ENCODE measurements around the gene LAMB1.
"Not testable (repeated sequence)": the region's sequence is repeated elsewhere in the genome, so short reads cannot be mapped to it uniquely, and the experiment has no call there.

The LAMB1 gene

GRCh38 chr7:108002726-108003598 is at the start of gene LAMB1:
LAMB1 (minus strand) TSS chr7:108003161; CDS start chr7:108002885, 276 bp downstream.
- DNase-seq (ENCODE audit: low read depth in 2 of 2), result no peak

DNA sequence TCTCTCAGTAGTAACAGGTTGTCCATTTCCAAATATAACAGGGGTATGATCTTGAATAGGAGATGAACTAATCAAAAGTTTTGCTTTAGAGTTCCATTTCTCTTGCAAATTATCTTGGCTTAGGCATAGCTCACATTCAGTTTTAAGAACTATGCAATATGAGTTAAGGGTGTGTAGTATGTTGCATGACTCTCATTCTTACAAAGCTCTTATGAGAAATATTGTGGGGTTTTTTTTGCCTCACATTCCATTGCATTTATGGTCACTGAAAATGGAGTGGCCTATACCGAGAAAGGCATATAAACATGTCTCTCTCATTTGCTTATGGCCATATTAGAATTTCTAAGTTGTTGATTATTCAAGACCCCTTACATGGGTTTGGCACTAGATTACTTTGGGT is 48.5 kb upstream of the LAMB1 start:
- DNase-seq (ENCODE audit: low read depth in 2 of 2), result no peak

DNA sequence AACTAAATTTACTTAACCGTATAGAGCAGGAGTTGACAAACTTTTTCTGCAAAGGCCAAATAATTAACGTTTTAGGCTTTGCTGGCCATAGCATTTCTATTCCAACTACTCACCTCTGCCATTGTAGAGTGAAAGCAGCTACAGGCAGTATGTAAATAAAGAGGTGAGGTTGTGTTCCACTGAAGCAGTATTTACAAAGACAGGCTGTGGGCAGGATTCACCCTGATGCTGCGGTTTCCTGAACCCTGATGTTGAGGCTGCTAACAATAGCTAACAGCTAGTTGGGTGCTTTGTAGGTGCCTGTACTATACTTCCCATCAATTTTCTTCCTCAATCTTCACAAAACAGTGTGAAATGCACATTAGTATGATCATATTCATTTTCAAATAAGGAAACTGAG is 47.0 kb upstream of the LAMB1 start:
- DNase-seq (ENCODE audit: low read depth in 2 of 2), result no peak

GRCh38 chr7:108048422-108048821 is 45.5 kb upstream of the LAMB1 start:
- no peak for DNase-seq (ENCODE audit: low read depth in 2 of 2)

- no peak for DNase-seq (ENCODE audit: low read depth in 2 of 2)
Observed at GRCh38 chr7:108046952-108047506, 44.1 kb upstream of the LAMB1 start.

GRCh38 chr7:108045669-108046068 is 42.7 kb upstream of the LAMB1 start:
- no peak for DNase-seq (ENCODE audit: low read depth in 2 of 2)

DNA sequence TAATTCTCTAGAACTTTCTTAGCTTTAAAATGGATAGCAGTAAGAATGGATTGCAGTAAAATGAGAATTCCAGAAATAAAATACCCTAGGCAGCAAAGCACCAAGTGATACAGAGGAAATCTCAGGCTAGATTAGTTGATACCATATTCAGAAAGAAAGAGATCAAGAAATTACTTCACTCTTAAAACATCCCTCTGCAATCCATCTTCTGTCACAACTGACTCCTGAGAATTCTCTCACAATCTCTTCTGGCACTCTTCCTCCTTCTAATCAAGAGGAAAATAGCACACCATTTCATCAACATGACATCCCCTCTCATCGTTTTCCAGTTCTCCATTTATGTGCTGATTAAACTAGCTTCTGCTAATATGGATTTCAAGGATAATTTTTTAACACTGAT is 42.2 kb upstream of the LAMB1 start:
- DNase-seq (ENCODE audit: low read depth in 2 of 2), result no peak

GRCh38 chr7:108044345-108044744 is 41.4 kb upstream of the LAMB1 start:
- DNase-seq (ENCODE audit: low read depth in 2 of 2), result no peak

DNA sequence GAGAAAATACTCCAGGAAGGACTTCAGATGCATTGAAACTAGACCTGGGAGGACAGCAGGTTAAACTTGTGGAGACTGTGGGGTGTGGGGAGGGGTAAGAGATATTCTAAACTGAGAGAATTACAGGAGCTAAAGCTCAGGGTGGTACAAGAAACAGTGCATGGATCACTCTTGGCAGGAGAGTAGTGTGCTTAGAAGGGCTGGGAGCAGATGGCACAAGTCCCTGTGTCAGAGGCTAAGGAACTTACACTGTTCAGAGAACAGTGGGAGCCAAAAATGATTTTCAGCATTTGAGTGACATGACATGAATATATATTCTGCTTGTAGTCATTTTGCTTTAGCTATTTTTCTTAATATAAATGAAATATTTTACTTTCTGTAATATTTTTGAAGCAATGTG is 36.0 kb upstream of the LAMB1 start:
- DNase-seq (ENCODE audit: low read depth in 2 of 2), result no peak

DNA sequence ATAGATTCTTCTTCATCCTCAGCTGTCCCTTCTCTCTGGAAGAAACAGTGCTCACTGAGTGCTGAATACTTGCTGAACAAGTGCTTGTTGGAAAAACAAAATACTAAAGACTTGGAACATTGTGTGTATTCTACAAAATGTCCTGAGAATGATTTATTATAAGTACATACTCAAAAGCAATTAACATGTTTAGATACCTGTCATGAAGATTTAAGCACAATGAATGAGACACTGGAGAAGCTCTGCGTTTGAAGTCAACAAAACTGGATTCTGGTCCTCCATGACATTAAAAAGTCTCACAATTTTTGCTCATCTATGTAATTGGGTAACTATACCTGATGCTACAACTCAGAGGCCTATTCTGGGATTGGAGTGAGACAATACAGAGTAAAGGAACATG is 34.8 kb upstream of the LAMB1 start:
- DNase-seq (ENCODE audit: low read depth in 2 of 2), result no peak

GRCh38 chr7:108037140-108037539 is 34.2 kb upstream of the LAMB1 start:
- DNase-seq (ENCODE audit: low read depth in 2 of 2), result no peak

- no peak for DNase-seq (ENCODE audit: low read depth in 2 of 2)
Observed at GRCh38 chr7:108034586-108034985, 31.6 kb upstream of the LAMB1 start.

GRCh38 chr7:108033776-108034497 is 31.0 kb upstream of the LAMB1 start:
- DNase-seq (ENCODE audit: low read depth in 2 of 2), result no peak

DNA sequence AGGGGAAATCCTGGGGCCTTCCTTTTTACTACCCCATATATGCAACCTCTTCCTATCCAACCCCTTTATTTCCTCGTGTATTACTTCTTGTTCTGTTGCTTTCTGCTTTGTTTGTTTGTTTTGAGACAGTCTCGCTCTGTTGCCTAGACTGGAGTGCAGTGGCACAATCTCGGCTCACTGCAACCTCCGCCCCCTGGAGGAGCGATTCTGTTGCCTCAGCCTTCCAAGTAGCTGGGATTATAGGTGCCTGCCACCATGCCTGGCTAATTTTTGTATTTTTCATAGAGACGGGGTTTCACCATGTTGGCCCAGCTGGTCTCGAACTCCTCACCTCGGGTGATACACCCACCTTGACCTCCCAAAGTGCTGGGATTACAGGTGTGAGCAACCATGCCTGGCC is 30.3 kb upstream of the LAMB1 start:
- DNase-seq (ENCODE audit: low read depth in 2 of 2), result not testable (repeated sequence)

- no peak for DNase-seq (ENCODE audit: low read depth in 2 of 2)
Observed at GRCh38 chr7:108030516-108030915, 27.6 kb upstream of the LAMB1 start.

DNA sequence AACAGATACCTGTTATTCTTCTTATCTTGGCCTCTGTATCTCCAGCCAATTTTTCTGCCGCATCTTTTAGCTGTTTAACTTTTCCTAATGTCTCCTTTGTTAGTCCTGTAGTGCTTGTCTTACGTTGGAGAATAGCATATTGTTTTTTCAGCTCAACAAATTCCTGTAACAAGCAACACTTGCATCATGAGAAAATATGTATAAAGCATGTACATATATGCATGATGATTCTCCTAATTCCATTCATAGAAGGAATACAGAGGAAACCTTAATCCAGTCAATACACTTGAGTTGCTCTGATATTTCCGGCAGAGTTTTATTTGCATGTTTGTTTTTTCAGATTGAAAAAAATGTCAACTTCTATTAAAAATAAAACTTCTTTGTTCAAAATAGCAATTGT is 26.1 kb upstream of the LAMB1 start:
- no peak for DNase-seq (ENCODE audit: low read depth in 2 of 2)

DNA sequence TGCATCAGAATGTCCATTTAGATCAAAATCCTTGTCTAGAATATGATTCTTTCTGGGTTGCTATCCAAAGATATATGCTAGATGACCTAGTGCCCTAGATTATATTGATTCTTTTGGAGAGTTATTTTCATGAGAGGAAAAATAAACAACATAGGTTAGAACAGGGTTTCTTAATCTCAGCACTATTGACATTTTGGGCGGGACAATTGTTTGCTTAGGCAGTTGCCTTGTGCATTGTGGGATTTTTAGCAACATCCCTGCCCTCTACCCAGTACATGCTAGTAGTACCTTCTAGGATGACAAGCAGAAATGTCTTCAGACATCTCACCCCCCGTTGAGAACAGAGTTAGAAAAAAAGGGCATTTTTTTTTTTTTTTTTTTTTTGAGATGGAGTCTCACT is 25.1 kb upstream of the LAMB1 start:
- DNase-seq (ENCODE audit: low read depth in 2 of 2), result no peak

DNA sequence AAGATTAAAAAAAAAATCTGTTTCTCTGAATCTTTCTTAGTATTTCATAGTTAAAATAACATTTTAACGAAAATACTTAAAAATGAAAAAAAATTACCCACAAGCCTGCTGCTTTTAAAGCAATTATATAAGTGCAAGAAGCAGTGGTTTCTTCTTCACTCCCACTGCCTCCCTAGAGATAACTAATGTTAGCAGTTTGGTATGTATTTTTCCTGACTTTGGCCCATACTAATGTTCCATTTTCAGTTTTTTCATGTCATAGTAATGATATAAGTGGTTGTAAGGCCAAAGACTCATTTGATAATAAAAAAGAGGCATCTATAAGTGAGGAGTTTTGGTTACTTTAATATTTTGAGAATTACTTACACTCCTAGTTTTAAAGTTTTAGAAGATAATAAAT is 24.3 kb upstream of the LAMB1 start:
- DNase-seq (ENCODE audit: low read depth in 2 of 2), result no peak

DNA sequence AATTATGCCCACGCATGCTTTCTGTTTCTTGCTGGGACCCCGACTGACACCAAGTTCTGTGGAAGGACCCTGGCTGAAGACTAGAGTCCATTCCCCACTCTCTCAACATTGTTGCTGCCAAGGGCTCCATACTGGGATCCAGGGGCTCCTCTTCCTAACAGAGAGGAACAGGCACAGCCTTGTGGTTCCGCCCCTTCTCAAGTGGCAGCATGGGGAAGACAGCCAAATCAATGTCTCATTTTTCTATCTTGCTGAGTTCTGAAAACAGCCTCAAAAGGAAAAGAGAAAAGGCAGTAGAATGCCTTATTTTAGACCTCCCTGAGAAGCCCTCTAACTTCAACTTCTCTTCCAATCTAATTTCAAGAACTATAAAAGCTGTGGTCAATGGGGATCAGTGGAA is 23.7 kb upstream of the LAMB1 start:
- DNase-seq (ENCODE audit: low read depth in 2 of 2), result no peak

- no peak for DNase-seq (ENCODE audit: low read depth in 2 of 2)
Observed at GRCh38 chr7:108026116-108026515, 23.2 kb upstream of the LAMB1 start.

DNA sequence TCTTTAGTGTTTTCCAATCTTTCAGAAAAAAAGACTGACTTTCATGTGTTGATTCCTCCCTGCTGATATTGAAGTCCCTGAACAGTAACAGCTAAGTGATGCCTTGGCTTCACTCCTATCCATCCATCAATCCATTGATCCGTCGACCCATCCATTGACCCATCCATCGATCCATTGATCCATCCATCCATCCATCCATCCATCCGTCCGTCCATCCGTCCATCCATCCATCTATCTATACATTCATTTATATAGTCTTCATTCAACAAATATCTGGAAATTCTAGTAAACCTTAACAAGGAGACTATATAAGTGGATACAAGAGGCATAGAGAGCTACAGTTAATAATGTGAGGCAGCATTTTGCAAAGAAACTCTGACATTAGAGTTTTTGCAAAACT is 21.6 kb upstream of the LAMB1 start:
- DNase-seq (ENCODE audit: low read depth in 2 of 2), result no peak

- no peak for DNase-seq (ENCODE audit: low read depth in 2 of 2)
Observed at GRCh38 chr7:108020585-108020984, 17.6 kb upstream of the LAMB1 start.

GRCh38 chr7:108018668-108019067 is 15.7 kb upstream of the LAMB1 start:
- DNase-seq (ENCODE audit: low read depth in 2 of 2), result no peak
